ENCODE measurements around the gene VWA5A. TPM values are rescaled to one million over a fixed set of nuclear protein-coding genes. Genes with fewer than 3 reads are reported as not detected.

Gene VWA5A
- total and polyA plus RNA-seq, 9 of the 15 experiments (the other 6 are each of a cell fraction or from before 2014, with no cell fraction given), result 4.6 to 19.7 (median 6.9) TPM

DNA sequence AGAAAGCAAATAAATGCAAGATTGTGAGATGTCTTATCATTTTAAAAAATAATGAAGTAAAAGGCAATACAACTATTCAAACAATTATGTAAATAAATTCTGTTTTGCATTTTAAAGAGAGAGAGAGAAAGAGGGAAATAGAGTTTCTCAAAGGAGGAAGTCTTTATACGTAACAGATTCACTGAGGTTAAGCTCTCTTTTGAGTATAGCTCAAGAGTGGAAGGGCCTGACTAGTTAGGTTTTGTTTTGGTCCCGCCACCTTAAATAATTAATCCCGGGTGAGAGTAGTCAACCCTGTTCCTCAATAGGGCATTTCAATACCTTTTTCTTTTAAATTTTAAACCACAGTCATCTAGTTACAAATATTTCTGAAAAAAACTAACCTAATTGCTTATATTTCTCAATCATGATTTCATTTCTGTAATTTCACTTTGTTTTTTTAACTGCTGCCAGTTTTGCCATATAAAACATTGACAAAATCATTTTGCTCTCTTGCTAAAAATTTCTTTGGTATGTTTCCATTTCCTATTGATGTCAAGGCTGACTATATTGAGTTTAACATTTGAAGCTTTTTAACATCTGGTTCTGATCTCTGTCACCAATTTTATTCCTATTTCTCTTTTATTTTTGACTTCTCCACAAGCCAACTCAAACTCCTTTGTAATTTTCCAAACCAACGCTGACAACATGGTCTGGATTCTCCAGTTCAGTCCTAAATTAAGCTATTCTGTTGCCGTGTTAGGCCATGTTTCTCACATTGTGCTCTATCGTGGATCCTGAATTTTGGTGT, 78.2 kb downstream of the VWA5A start:
- H3K4me3 ChIP-seq, result no peak overlapping the region
- no peak overlapping the region for H2AFZ ChIP-seq (ENCODE audit: low read depth, low read length)
- H3K4me1 ChIP-seq (replicated peaks in 1 of 2; ENCODE audit: control insufficient read depth in 2 of 2, insufficient read depth in 2 of 2, low read length in 2 of 2), result peaks cover 0 to 28% of the 10 kb centered on the region in 2 experiments; a peak in 3 of 5 replicates
- CTCF ChIA-PET (ENCODE audit: low intra/inter-chr PET ratio), result no interaction called here
- TF ChIP-seq ADNP (tag; IDR thresholded peaks at IDR 0.05), result no peak
- TF ChIP-seq KLF1 (tag; IDR thresholded peaks at IDR 0.05), result no peak
- no peak for TF ChIP-seq BHLHE40 (IDR thresholded peaks at IDR 0.05; ENCODE audit: low read length)
- no peaks in the 10 kb centered on the region for H3K27me3 ChIP-seq (ENCODE audit: control insufficient read depth in 2 of 2, insufficient read depth in 2 of 2, low read length in 2 of 2)
- intact Hi-C loops (cut with micrococcal nuclease) (loop anchor here (10.0 kb wide), 2 partner anchors 391 to 449 kb away; partner anchors contain the start of gene ZNF202), in situ Hi-C loops (cut with MboI) (loop anchor here (5.0 kb wide), 1 partner anchor 121 kb away; no protein-coding TSS in a partner anchor)
- H3K36me3 ChIP-seq (ENCODE audit: control insufficient read depth, insufficient read depth, low read length), result peaks cover 16% of the 10 kb centered on the region
- no peaks in the 10 kb centered on the region for H3K9me1 ChIP-seq (ENCODE audit: control insufficient read depth, insufficient read depth, low read length)
- DNase-seq (ENCODE audit: extremely low read depth in 1 of 4, low spot score in 3 of 4) (no peak), FAIRE-seq (no peak), ATAC-seq (no peak)
- BruUV-seq (replicated peaks), result TSS peak; percentile 10
- H3K9me3 ChIP-seq (replicated peaks; ENCODE audit: control insufficient read depth, insufficient read depth, low read depth, low read length), result no peaks in the 10 kb centered on the region
- no peaks in the 10 kb centered on the region for H4K20me1 ChIP-seq (replicated peaks; ENCODE audit: control insufficient read depth, insufficient read depth, low read length)
- 82% methylated on average over 6 of the region's 6 CpGs for WGBS (ENCODE audit: insufficient coverage, low coverage, missing lambda C conversion rate)
- no peak overlapping the region for H3K4me2 ChIP-seq (ENCODE audit: insufficient read depth, low read length)
- no peak overlapping the region for H3K9ac ChIP-seq (ENCODE audit: insufficient read depth in 1 of 2, low read depth in 2 of 2, low read length in 2 of 2)
- H3K27ac ChIP-seq (ENCODE audit: extremely low read depth, low read depth, low read length), result no peak overlapping the region
- POLR2A ChIA-PET, result interaction anchor here (0.9 to 1.0 kb wide), 2 partner anchors 14 to 19 kb away, joined by 3 read pairs; no protein-coding TSS in a partner anchor
- H3K79me2 ChIP-seq (ENCODE audit: control insufficient read depth, insufficient read depth, low read length), result peaks cover 4% of the 10 kb centered on the region; the same call in 2 of the 3 replicates

Measured in K562 (cell line).